ENCODE results near the gene LIN37. TPM values are rescaled to one million over a fixed set of nuclear protein-coding genes. Genes with fewer than 3 reads are reported as not detected.
"Not testable (repeated sequence)": the region's sequence is repeated elsewhere in the genome, so short reads cannot be mapped to it uniquely, and the experiment has no call there.

The LIN37 gene
- total RNA-seq, 2 experiments from 2014 or later, result 13.7 to 15.9 TPM

DNA sequence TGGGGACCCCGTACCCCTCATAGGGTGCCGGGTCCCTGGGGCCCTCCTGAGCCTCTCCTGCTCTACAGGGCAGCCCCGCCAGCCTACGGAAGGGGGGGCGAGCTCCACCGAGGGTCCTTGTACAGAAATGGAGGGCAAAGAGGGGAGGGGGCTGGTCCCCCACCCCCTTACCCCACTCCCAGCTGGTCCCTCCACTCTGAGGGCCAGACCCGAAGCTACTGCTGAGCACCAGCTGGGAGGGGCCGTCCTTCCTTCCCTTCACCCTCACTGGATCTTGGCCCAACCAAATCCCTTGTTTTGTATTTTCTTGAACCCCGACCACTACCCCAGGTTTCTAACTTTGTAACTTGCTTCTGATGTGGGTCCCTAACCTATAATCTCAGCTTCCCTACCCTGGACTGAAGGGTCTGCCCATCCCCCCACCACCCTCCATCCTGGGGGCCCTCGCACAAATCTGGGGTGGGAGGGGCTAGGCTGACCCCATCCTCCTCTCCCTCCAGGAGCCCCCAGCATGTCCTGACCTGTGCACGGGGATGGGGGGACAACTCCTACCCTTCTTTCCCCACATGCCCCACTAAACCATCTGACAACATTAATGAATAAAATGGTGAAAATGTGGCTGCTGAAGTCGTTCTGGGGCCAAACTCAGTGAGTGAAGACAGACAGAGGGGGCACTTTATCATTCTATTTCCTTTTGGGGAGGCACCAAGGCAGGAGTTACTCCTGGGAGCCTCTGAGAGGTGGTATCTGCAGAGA is 40.0 kb downstream of the LIN37 start:
- H3K36me3 Mint-ChIP-seq (ENCODE audit: low read depth), result no peaks in the 10 kb centered on the region
- POLR2A ChIA-PET, result no interaction called here
- H3K27me3 Mint-ChIP-seq, result no peaks in the 10 kb centered on the region
- CTCF ChIA-PET, result interaction anchor here (0.6 kb wide), 1 partner anchor 503 kb away, joined by 3 read pairs; no protein-coding TSS in a partner anchor
- no peak for DNase-seq
- H3K4me3 Mint-ChIP-seq, result no peak overlapping the region
- no peaks in the 10 kb centered on the region for H3K4me1 Mint-ChIP-seq
- no peak overlapping the region for H3K27ac Mint-ChIP-seq
- no peaks in the 10 kb centered on the region for H3K9me3 Mint-ChIP-seq

- no peaks in the 10 kb centered on the region for H3K9me3 Mint-ChIP-seq
- H3K4me1 Mint-ChIP-seq, result no peaks in the 10 kb centered on the region
- H3K27me3 Mint-ChIP-seq, result no peaks in the 10 kb centered on the region
- ChIA-PET POLR2A (no interaction called here), CTCF (interaction anchor here (1.2 kb wide), 1 partner anchor 40 kb away, joined by 3 read pairs; no protein-coding TSS in a partner anchor)
- DNase-seq, result no peak
- H3K27ac Mint-ChIP-seq, result no peak overlapping the region
- H3K36me3 Mint-ChIP-seq (ENCODE audit: low read depth), result no peaks in the 10 kb centered on the region
- H3K4me3 Mint-ChIP-seq, result no peak overlapping the region
These were observed 41.0 kb downstream of the LIN37 start for GRCh38 chr19:35789195-35789977.

- Mint-ChIP-seq H3K27ac (no peak overlapping the region), H3K4me1 (no peaks in the 10 kb centered on the region), H3K36me3 (ENCODE audit: low read depth) (no peaks in the 10 kb centered on the region), H3K27me3 (no peaks in the 10 kb centered on the region), H3K9me3 (no peaks in the 10 kb centered on the region), H3K4me3 (no peak overlapping the region)
- CTCF ChIA-PET, result interaction anchor here (0.7 to 1.2 kb wide), 3 partner anchors 9 to 41 kb away, joined by 3 to 4 read pairs (median 3); no protein-coding TSS in a partner anchor
- POLR2A ChIA-PET, result no interaction called here
- DNase-seq, result no peak
These were observed 41.9 kb downstream of the LIN37 start for GRCh38 chr19:35789978-35790944.

DNA sequence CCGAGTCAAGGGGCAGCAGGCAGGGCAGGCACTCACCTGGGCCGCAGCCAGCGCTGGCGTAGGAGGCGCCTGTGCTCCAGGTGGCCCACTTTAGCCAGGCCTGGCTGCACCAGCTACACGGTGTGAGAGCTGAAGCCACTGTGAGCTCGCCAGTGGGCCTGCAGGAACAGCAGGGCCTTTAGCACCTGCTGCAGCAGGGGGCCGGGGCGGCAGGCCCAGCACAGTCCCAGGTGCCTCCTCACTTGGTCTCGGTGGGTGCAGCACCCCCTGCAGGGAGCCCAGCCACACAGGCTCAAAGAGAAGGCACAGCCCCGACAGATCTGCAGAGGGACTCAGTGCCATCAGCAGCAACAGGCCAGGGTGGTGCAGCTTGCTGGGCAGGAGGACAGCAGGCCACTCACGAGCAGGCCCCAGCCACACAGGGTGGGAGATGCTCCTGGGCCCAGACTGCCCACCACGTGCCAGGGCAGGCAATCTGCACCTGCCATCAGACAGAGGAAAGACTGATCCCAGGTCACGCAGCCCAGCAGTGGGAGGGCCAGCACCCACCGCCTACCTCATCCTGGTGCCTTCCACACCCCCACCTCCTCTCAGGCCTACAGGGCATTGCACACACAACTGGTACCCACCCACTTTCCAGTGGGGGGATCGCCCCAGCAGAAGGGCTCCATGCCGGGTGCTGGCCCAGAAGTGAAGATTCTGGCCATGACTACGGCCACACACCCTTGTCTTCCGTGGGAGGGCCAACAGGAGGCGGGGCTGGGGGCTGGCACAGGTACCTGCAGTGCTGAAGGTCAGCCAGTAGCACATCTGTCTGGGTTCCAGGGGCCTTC is 42.8 kb downstream of the LIN37 start:
- ChIA-PET POLR2A (no interaction called here), CTCF (interaction anchor here (1.1 kb wide), 1 partner anchor 29 kb away, joined by 3 read pairs; no protein-coding TSS in a partner anchor)
- Mint-ChIP-seq H3K36me3 (ENCODE audit: low read depth) (no peaks in the 10 kb centered on the region), H3K4me1 (no peaks in the 10 kb centered on the region), H3K4me3 (no peak overlapping the region), H3K9me3 (no peaks in the 10 kb centered on the region), H3K27me3 (peaks cover 5% of the 10 kb centered on the region), H3K27ac (no peak overlapping the region)
- DNase-seq, result peak; percentile 15

DNA sequence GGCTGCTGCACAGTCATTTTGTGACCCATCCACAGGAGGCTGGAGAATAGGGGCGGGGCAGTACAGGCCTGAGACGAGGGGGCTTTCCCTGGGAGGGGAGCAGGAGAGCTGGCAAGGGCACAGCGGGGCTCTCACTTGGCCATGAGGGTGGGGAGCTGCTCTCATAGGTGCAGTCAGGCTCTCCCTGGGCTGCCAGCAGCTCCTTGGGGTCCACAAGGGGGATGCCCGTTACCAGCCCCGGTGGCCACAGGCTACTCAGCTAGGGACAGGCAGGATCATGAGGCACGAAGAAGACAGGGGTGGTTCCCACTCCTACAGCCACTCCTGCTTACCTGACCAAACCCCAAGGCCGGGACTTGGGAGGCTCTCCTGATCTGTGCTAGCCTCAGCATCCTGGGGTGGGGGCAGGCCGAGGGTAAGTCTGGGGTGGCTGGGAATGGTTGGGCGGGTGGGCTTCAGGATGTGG is 43.5 kb downstream of the LIN37 start:
- ChIA-PET POLR2A (no interaction called here), CTCF (no interaction called here)
- Mint-ChIP-seq H3K36me3 (ENCODE audit: low read depth) (no peaks in the 10 kb centered on the region), H3K4me3 (no peak overlapping the region), H3K27me3 (peaks cover 11% of the 10 kb centered on the region), H3K9me3 (no peaks in the 10 kb centered on the region), H3K27ac (no peak overlapping the region), H3K4me1 (peaks cover 1% of the 10 kb centered on the region)
- no peak for DNase-seq

- Mint-ChIP-seq H3K36me3 (ENCODE audit: low read depth) (no peaks in the 10 kb centered on the region), H3K27me3 (peaks cover 15% of the 10 kb centered on the region), H3K27ac (no peak overlapping the region), H3K9me3 (no peaks in the 10 kb centered on the region), H3K4me1 (peaks cover 2% of the 10 kb centered on the region), H3K4me3 (no peak overlapping the region)
- DNase-seq, result no peak
- CTCF ChIA-PET, result no interaction called here
- POLR2A ChIA-PET, result no interaction called here
These were observed 43.9 kb downstream of the LIN37 start for GRCh38 chr19:35792312-35792711.

DNA sequence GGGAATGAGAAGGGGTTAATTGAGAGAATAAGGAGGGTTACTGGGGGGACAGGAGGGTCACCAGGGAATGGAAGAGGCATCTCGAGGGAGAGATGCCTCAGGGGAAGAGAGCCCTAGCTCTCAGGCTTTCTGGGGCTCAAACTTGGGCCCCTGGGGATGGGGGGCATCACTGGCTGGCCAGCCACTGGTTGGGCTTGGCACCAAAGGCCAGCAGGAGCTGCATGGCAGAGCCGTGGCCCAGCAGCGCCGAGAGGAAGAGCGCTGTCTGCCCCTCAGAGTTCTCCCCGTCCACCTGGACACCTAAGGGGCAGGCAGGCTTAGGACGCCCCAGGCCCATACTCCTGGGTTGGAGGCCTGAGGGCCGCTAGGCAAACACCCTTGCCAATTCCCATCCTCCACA is 44.5 kb downstream of the LIN37 start:
- Mint-ChIP-seq H3K27me3 (peaks cover 19% of the 10 kb centered on the region), H3K36me3 (ENCODE audit: low read depth) (no peaks in the 10 kb centered on the region), H3K4me3 (no peak overlapping the region), H3K4me1 (peaks cover 2% of the 10 kb centered on the region), H3K27ac (no peak overlapping the region), H3K9me3 (no peaks in the 10 kb centered on the region)
- POLR2A ChIA-PET, result no interaction called here
- no peak for DNase-seq
- CTCF ChIA-PET, result no interaction called here

DNA sequence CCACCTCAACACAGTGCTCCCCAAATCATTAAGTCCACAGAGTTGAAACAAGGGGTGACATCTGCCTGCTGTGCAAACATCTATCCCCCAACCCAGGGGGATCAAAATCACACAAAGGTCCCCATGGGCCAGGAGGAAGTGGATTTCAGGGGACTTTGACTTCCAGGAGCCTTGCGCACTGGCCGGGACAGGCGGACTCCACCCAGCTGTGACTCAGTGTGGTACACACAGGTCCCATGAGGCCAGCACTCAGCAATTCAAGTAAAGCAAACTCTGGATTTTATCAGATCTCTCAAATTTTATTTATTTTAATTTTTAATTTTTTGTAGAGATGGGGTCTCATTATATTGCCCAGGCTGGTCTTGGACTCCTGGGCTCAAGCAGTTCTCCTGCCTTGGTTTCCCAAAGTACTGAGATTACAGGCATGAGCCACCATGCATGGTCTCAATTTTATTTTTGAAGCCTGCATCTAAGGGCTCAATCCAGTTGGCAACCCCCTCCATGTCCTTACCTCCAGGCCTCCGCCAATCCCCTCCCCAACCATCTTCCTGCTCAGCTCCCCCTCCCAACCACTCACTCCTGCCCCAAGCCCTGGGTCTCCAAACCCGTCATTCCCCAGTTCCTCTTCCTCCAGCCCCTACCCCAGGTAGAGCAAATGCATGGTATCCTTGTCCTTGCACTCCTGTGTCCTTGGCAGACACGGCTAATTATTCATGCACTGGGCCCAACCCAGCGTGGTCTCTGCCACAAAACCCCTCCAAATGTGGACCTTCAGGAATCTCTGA is 45.2 kb downstream of the LIN37 start:
- no peaks in the 10 kb centered on the region for H3K36me3 Mint-ChIP-seq (ENCODE audit: low read depth)
- no peak overlapping the region for H3K27ac Mint-ChIP-seq
- peaks cover 2% of the 10 kb centered on the region for H3K4me1 Mint-ChIP-seq
- peaks cover 24% of the 10 kb centered on the region for H3K27me3 Mint-ChIP-seq
- no peak for DNase-seq
- ChIA-PET POLR2A (no interaction called here), CTCF (no interaction called here)
- no peaks in the 10 kb centered on the region for H3K9me3 Mint-ChIP-seq
- no peak overlapping the region for H3K4me3 Mint-ChIP-seq

DNA sequence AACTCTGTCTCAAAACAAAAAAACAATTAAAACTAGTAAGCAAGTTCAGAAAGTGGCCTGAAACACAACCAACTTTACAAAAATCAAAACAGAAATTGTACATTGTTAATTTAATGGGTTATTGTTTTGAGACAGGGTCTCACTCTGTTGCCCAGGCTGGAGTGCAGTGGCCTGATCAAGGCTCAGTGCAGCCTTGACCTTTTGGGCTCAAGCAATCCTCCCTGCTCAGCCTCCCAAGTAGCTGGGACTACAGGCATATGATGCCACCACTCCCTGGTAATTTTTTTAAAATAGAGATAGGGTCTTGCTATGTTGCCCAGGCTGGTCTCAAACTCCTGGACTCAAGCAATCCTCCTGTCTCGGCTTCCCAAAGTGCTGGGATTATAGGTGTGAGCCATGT is 47.2 kb downstream of the LIN37 start:
- POLR2A ChIA-PET; H3K4me3 Mint-ChIP-seq; CTCF ChIA-PET; DNase-seq; H3K9me3 Mint-ChIP-seq; H3K4me1 Mint-ChIP-seq; H3K36me3 Mint-ChIP-seq (ENCODE audit: low read depth); H3K27ac Mint-ChIP-seq: not testable (repeated sequence)
- peaks cover 27% of the 10 kb centered on the region for H3K27me3 Mint-ChIP-seq

DNA sequence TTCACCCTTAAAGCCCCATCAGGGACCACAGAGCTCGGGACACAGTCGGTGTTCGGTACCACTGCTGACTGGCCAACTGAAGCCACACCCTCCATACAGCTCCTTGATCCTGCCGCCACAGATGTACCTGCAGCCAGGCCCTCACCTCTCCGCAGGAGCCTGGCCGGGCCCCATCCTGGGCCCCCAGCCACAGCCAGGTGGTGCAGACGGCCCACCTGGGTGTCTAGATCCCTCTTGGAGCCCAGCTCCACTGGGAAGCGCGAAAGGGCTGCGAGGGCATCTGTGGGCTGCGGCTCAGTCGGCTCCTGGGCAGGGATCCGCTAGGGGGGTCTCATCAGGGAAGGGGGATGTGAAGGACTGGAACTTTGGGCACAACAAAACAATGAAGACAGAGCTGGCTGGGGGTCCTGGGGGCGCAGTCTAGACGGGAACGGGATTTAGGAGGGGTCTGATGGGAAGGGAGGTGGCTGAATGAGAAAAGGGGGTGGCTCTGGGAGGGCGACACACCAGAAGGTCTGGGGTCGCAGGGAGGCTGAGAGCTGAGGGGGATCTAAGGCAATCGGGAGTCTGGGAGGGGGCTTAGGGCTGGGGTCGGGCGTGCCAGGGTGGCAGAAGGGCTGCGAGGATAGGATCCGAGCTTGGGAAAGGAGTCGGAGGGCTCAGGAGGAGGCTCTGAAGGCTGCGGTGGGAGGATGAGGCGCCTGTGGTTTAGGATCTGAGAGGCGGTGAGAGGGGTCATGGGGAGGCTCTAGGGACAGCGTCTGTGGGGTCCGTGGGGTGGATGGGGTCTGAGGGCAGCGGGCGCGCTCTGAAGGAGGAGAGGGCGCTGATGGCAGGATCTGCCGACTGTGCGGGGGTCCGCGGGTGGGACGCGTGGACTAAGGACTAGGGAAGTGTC is 48.5 kb downstream of the LIN37 start:
- no peak for DNase-seq
- no peak overlapping the region for H3K27ac Mint-ChIP-seq
- no peak overlapping the region for H3K4me3 Mint-ChIP-seq
- peaks cover 27% of the 10 kb centered on the region for H3K27me3 Mint-ChIP-seq
- peaks cover 2% of the 10 kb centered on the region for H3K4me1 Mint-ChIP-seq
- no peaks in the 10 kb centered on the region for H3K36me3 Mint-ChIP-seq (ENCODE audit: low read depth)
- no peaks in the 10 kb centered on the region for H3K9me3 Mint-ChIP-seq
- CTCF ChIA-PET, result interaction anchor here (0.6 kb wide), 2 partner anchors 144 to 193 kb away, joined by 3 read pairs; no protein-coding TSS in a partner anchor
- POLR2A ChIA-PET, result no interaction called here

- ChIA-PET CTCF (interaction anchor here (0.6 to 0.9 kb wide), 2 partner anchors 50 to 145 kb away, joined by 3 to 5 read pairs; no protein-coding TSS in a partner anchor), POLR2A (no interaction called here)
- Mint-ChIP-seq H3K36me3 (ENCODE audit: low read depth) (no peaks in the 10 kb centered on the region), H3K4me3 (no peak overlapping the region), H3K27ac (no peak overlapping the region), H3K27me3 (peaks cover 27% of the 10 kb centered on the region), H3K9me3 (no peaks in the 10 kb centered on the region), H3K4me1 (peaks cover 2% of the 10 kb centered on the region)
- no peak for DNase-seq
These were observed 49.3 kb downstream of the LIN37 start for GRCh38 chr19:35797663-35798062.

All from activated CD4-positive, alpha-beta T cell treated with anti-CD3 and anti-CD28 coated beads, Interleukin-2, amount 10 ng/mL, durations not matched to agents 7 days and 5 days (primary cell).